ENCODE data around the gene TEX9.
A peak's percentile ranks its signal among the peaks of the same experiment; 100 is the strongest.

The TEX9 gene

DNA sequence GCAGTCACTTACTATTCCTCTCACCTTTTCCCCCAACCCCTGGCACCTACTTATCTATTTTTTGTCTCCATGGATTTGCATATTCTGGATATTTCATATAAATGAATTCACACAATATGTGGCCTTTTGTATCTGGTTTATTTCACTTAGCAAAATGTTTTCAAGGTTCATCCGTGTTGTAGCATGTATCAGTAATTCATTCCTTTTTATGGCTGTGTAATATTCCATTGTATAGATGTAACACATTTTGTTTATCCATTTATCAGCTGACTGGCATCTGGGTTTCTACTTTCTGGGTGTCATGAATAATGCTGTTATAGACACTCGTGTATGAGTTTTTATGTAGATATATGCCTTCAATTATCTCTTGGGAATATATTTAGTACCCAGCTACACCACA is 93.9 kb downstream of the TEX9 start:
- DNase-seq: no peak

DNA sequence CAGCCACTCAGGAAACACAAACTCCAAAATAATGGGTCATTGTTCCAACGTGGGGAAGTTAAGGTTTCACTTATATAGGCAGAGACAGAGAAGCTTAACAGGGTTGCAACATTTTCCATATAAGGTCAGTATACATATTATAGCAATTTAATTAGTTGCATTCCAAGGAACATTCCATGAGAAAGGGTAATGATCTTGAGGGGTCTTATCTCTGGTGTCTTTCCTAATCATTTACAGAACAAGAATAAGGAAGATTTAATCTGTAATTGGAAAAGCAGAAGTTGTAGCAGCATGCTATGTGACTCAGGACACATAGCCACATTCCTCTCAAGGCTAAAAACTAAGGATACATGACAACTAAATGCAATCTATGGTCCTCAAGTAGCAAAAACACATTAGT is 94.8 kb downstream of the TEX9 start:
- peak; percentile 32 for DNase-seq

DNA sequence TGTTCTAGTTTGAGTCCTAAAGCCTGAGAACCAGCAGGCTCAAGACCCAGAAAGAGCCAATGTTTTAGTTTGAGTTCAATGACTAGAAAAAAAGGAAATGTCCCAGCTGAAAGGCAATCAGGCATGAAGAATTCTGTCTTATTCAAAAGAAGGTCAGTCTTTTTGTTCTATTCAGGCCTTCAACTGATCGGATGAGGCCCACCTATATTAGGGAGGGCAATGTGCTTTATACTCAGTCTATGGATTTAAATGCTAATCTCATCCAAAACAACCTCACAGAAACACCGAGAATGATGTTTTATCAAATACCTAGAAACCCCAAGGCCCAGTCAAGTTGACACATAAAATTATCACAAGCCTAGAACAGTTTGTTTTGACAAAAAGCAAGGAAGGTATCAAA is 95.7 kb downstream of the TEX9 start:
- DNase-seq: no peak

DNA sequence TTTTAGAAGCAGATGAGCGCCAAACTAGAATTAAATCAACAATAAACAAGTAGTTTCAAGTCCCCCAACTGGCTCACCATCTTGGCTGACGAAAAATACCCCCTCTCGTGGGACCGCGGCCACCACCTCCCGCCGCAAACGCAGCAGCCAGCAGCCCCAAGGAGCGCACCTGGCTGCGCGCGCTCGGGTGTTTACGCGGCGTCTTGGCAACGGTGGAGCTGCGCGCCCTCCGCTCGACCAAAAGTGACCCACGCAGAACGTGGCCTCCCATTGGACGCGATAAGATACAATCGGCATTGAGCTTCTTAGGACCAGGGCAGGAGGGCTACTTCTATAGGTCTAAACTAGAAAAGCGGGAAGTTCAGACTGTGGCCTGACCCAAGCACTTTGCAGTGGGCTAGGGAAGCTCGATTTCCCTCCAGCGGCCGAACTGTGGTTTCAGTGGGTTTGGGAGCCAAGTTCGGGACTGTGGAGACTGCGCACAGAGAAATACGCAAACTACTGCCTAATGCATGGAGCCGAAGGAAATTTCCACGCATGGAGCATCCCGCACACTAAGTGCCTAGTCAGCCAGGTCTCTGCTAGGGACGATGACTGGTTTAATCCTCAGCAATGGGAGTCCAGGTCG is 99.8 kb downstream of the TEX9 start, which contains the start of gene MNS1:
MNS1 (minus strand) TSS at position 245 of the 628 bp plus-strand sequence; CDS start at position 80, 165 bp downstream.
- peak; percentile 98 for DNase-seq

DNA sequence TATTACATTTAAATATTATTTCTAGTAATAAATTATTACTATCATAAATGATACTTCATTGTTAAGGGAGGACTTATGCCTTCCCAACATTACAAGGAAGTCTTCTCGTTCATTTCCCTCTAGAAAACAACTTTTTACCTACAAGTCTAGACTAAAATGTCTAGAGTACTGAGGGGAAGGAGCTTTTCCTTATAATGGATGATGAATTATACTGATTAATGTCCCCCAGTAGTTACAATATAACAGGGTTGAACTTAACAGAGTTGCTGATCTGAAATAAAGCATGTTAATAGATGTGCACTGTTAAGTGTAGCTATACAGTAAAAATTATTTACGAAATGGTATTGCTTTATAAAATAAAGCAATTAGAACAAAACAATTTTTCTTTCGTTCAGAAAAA is 102.4 kb downstream of the TEX9 start:
- peak; percentile 33 for DNase-seq

DNA sequence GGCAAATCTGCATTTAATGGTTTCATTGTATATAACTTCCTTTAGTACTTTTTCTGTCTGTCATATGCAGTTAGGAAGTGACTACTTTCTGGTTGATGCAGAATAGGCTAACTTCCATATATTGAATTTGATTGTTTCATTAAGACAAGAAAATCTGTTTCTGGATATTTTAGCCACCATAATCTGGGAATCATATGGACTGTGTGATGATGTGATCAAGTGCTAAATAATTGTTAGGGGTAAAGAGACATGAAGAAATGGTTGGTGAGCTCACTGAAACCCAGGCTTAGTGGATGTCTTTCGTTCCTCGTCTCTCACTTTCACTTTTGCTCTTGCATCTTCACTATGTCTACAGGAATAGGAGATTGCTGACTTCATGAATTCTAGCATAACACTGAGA is 103.2 kb downstream of the TEX9 start:
- peak; percentile 88 for DNase-seq

DNA sequence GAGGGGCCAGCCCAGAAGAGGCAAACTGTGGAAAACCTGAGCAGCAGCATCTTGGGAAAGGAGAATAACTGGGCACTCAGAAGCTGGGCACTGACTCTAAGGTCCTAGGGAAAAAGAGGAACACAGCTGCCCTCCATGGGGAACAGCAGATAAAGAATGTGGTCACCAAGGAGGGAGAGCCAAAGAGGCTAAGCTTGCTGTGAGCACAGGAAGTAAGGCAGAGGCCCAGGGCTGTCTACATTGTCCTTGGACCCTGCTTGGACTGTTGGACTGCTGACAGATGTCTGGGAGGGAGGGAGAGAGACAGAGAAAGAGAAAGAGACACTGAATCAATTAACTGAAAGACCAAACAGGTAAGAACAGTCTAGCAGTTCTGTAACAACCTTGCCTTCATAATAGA is 104.3 kb downstream of the TEX9 start:
- DNase-seq: peak; percentile 88

DNA sequence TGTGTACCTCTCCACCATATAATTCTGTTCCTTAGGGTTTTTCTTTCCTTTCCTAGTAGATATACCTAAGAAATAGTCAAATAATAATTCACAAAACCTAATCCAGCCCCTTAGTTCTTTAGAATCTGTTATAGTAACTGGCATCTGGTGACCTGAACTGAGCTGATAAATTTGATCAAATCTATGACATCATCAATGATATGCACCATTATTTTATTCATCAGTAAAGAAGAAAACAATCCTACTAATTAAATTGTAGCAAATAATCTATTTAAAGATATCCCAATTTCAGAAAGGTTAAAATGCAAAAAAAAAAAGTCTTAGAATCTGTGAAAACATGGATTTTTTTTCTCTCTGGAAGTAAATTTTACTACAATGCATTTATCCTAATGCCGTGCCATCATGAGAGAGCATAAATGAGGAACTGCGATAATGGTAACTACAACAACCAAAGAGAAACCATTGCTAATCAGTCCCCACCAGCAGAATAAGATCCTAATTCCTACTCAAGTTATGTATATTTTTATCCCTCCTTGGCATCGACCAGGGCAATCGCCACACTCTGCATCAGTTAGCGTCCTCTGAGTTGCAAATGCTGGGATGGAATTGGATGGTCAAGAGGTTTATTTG is 106.3 kb downstream of the TEX9 start:
- DNase-seq: peak; percentile 82

DNA sequence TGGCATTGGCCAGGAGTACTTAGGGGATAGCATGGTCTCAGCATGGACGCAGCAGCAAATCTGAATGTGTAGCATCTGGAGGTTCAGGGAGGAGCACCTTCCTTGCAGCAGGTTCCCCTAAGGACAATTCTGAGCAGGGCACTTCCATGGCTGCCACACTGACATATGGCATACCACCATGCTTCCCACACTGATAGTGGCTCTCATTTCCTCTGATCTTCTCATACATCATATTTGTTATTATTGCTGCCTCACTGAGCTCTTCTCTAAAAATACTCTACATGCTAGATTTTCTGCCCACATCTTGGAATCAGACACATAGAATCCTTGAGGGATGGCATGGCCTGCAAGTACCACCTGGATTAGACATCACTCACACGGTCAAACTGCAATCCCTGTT is 107.1 kb downstream of the TEX9 start:
- DNase-seq: no peak

DNA sequence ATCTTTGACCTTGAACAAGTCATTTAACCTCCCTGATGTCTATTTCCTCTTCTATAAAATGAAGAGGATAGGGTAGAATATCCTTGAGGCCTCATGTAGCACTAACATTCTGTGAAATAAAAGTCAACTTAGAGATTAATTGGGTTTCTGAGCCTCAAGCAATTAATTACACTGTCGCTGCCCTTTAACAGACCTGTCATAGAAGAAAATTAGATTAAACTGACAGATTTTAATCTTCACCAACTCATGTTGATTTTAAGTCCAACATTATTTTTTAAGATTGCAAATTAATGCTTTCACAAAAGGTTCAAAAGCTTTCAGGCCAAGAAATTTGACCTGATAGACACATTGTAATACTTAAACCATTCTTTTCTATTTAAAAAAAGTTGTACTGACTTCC is 107.8 kb downstream of the TEX9 start:
- DNase-seq: peak; percentile 32

DNA sequence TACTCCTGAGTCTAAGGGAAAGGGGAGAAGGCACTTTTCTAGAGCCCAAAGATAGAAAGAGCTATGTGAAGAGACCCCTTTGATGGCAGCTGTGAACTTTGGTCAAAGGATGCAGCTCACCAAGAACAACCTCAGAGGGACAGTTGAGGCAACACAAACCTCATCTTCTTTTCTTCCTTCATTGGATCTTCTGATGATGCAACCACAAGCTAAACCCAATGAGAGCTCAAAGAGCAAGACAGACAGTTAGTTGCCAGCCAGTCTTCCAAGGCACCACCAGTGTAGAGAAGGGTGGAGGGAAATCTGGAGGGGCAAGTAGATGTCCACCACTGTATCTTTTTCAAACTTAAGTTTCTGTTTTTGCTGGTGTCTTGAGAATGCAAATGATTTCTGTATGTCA is 110.1 kb downstream of the TEX9 start:
- peak; percentile 17 for DNase-seq

All from OCI-M1 (cell line).